GM12801 (cell line): ENCODE measurements around the gene MTMR6.

Source experiments
- TF ChIP-seq, protein P1 (sequence below): IDR thresholded peaks from one replicate; pipeline ENCODE4 v1.5.1; 2011; ENCODE audit warnings: control low read depth; ENCODE audit not compliant: insufficient read length; ENCODE audit errors: extremely low read depth

Gene MTMR6

GRCh38 chr13:25268561-25268960, 18.7 kb downstream of the MTMR6 start:
- TF ChIP-seq, protein P1, sequence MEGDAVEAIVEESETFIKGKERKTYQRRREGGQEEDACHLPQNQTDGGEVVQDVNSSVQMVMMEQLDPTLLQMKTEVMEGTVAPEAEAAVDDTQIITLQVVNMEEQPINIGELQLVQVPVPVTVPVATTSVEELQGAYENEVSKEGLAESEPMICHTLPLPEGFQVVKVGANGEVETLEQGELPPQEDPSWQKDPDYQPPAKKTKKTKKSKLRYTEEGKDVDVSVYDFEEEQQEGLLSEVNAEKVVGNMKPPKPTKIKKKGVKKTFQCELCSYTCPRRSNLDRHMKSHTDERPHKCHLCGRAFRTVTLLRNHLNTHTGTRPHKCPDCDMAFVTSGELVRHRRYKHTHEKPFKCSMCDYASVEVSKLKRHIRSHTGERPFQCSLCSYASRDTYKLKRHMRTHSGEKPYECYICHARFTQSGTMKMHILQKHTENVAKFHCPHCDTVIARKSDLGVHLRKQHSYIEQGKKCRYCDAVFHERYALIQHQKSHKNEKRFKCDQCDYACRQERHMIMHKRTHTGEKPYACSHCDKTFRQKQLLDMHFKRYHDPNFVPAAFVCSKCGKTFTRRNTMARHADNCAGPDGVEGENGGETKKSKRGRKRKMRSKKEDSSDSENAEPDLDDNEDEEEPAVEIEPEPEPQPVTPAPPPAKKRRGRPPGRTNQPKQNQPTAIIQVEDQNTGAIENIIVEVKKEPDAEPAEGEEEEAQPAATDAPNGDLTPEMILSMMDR = no peak

GRCh38 chr13:25267715-25268114, 19.6 kb downstream of the MTMR6 start:
- TF ChIP-seq, protein P1 = no peak

DNA sequence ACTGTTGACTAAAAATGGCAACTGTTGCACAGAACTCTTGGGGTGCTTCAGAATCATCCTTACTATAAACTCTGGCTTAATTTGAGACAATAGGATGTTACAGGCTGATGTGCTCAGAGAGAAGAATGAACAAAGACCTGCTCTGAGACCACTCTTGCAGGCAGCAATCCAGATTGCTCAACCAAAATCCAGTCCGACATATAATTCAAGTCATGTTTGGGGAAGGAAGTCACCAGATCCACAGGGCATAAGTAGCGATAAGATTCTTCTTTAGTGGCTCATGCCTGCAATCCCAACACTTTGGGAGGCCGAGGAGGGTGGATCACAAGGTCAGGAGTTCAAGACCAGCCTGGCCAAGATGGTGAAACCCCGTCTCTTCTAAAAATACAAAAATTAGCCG, 20.6 kb downstream of the MTMR6 start:
- TF ChIP-seq, protein P1 = no peak

- TF ChIP-seq, protein P1 = no peak
Measured at GRCh38 chr13:25262261-25262660, 25.0 kb downstream of the MTMR6 start.

DNA sequence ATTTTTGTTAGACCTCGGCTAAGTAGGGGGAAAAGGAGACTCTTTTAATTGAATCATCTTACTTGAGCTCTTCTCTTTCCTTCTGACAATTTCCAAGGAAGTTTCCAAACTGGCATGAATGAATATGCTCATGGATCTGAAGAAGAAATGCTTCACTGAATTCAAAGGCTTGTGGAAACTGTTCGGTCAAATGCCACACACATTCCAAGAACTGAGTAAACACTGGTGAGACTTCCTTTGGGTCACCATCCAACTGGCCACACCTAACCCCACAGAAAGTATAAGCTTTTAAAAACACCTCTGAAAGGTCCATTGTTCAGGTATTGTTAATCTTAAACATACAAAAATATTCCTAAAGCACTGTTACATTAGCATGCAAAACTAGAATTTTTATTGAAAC, 33.6 kb downstream of the MTMR6 start:
- TF ChIP-seq, protein P1 = no peak

- TF ChIP-seq, protein P1 = no peak
Measured at GRCh38 chr13:25252752-25253151, 34.5 kb downstream of the MTMR6 start.

GRCh38 chr13:25252225-25252624, 35.1 kb downstream of the MTMR6 start:
- TF ChIP-seq, protein P1 = no peak

DNA sequence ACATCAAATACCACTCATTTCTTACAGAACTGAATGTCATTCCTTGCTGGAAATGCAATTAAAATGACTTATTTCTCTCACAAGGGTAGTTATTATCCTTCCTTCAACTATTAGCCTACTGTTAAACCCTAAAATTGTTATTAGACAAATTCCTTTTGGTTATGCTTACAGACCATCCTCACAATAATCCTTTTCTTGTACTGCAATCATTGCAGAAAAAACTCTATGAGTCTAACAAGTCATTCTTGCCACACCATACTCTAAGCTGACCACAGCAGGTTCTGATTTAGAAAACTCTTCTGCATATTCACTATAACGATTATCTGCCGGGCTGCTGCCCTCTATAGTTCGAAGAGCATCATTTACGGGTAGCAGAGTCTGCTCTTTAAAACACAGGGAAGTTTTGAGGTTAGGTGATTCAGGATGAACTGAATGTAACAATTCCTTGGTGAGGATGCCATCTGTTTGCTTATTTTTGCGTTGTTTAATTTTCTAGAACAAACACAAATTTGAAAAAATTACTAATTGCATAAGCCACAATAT, 38.2 kb downstream of the MTMR6 start:
- TF ChIP-seq, protein P1 = no peak
